Activated T-cell treated with anti-CD3 and anti-CD28 coated beads, Interleukin-2, amount 50 U/mL, for 1 hour (primary cell): Measurements from ENCODE around the gene SLC29A4.
A peak's percentile ranks its signal among the peaks of the same experiment; 100 is the strongest.
"Not testable (repeated sequence)": the region's sequence is repeated elsewhere in the genome, so short reads cannot be mapped to it uniquely, and the experiment has no call there.

Source experiments
- DNase-seq: peaks from one replicate; pipeline ENCODE4 v3.0.0-alpha.2; 2020

Gene SLC29A4

GRCh38 chr7:5282543-5283316 lies at the start of gene SLC29A4:
Gene SLC29A4 (plus strand): TSS chr7:5282943. CDS start chr7:5287817, 4,874 bp downstream.
- peak; percentile 34 for DNase-seq

- no peak for DNase-seq
Observed at GRCh38 chr7:5234852-5235831, 47.6 kb upstream of the SLC29A4 start.

GRCh38 chr7:5237286-5237685 lies 45.5 kb upstream of the SLC29A4 start:
- DNase-seq = no peak

GRCh38 chr7:5238500-5238899 lies 44.2 kb upstream of the SLC29A4 start:
- no peak for DNase-seq

- DNase-seq = no peak
Observed at GRCh38 chr7:5243261-5243660, 39.5 kb upstream of the SLC29A4 start.

GRCh38 chr7:5248201-5248885 lies 34.4 kb upstream of the SLC29A4 start:
- no peak for DNase-seq

- not testable (repeated sequence) for DNase-seq
Observed at GRCh38 chr7:5250787-5251186, 32.0 kb upstream of the SLC29A4 start.

- DNase-seq = not testable (repeated sequence)
Observed at GRCh38 chr7:5253529-5253928, 29.2 kb upstream of the SLC29A4 start.

- DNase-seq = not testable (repeated sequence)
Observed at GRCh38 chr7:5254371-5254770, 28.4 kb upstream of the SLC29A4 start.

GRCh38 chr7:5255832-5256231 lies 26.9 kb upstream of the SLC29A4 start:
- no peak for DNase-seq

- DNase-seq = not testable (repeated sequence)
Observed at GRCh38 chr7:5260530-5261068, 22.1 kb upstream of the SLC29A4 start.

GRCh38 chr7:5263066-5263465 lies 19.7 kb upstream of the SLC29A4 start:
- DNase-seq = not testable (repeated sequence)

- DNase-seq = no peak
Observed at GRCh38 chr7:5265320-5266190, 17.2 kb upstream of the SLC29A4 start.

GRCh38 chr7:5266191-5267028 lies 16.3 kb upstream of the SLC29A4 start:
- no peak for DNase-seq

- DNase-seq = not testable (repeated sequence)
Observed at GRCh38 chr7:5267829-5268228, 14.9 kb upstream of the SLC29A4 start.

- not testable (repeated sequence) for DNase-seq
Observed at GRCh38 chr7:5269992-5270657, 12.6 kb upstream of the SLC29A4 start.

- no peak for DNase-seq
Observed at GRCh38 chr7:5270788-5271187, 12.0 kb upstream of the SLC29A4 start.

GRCh38 chr7:5273831-5274405 lies 8.8 kb upstream of the SLC29A4 start:
- DNase-seq = not testable (repeated sequence)

GRCh38 chr7:5274441-5274840 lies 8.3 kb upstream of the SLC29A4 start:
- no peak for DNase-seq

GRCh38 chr7:5274985-5275431 lies 7.7 kb upstream of the SLC29A4 start:
- not testable (repeated sequence) for DNase-seq
